ENCODE data around the gene TBC1D16. TPM values are rescaled to one million over a fixed set of nuclear protein-coding genes. Genes with fewer than 3 reads are reported as not detected.

The TBC1D16 gene
- total RNA-seq, 1 experiment from 2014 or later = 85.8 TPM

DNA sequence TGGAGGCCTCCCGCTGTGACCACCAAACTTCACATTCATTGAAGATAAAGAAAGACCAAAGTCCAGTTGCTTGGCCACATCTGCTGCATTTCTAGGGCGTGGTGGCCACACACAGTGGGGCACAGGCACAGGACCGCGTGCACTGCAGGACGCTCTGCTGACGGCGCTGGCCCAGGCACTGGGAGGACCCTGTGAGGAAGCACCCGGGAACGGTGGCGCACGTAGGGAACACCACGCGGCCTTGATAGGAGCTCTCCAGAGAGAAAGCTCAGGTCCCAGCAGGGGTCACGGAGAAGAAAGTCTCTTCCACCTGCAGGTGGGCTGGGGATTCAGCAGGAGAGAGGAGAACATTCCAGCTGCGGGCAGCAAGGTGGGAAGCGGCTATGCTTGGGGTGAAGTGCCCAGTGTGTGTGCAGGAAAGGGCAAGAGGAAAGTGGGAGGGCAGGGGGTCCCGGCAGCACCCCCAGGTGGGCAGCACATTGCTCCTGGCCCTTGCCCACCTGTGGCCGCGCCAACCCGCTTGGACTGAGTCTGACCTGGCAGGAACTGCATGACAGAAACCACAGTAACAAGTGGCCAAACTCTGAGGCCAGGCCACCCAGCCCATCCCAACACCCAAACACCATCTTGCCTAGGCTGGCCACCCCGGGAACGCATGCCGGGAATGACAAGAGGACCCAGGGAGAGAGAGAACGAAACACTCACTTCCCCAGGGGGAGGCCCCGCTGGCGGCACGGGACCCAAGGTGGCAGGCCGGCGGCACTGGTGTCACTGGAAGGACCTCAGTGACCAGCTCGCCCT lies 32.8 kb downstream of the TBC1D16 start:
- H3K56ac ChIP-seq (ENCODE audit: insufficient read length, low read depth, low read length) = no peak overlapping the region
- Mint-ChIP-seq H3K4me1 (peaks cover 11 to 16% of the 10 kb centered on the region in 2 experiments; a peak in 3 of 4 replicates), H3K9me3 (no peaks in the 10 kb centered on the region), H3K36me3 (ENCODE audit: insufficient read depth in 1 of 3, low read depth in 3 of 3) (peaks cover 26 to 42% (median 31%) of the 10 kb centered on the region in 3 experiments), H3K27me3 (ENCODE audit: low read depth) (no peaks in the 10 kb centered on the region), H3K27ac (peak overlapping the region; percentile 60 to 92 (median 68); a peak in 4 of 7 replicates), H3K4me3 (no peak overlapping the region)
- H3K79me1 ChIP-seq (ENCODE audit: insufficient read depth, low read depth, low read length, poor library complexity, severe bottlenecking) = no peaks in the 10 kb centered on the region
- no peak overlapping the region for H2AFZ ChIP-seq (ENCODE audit: low read length)
- TF ChIP-seq, protein P1, sequence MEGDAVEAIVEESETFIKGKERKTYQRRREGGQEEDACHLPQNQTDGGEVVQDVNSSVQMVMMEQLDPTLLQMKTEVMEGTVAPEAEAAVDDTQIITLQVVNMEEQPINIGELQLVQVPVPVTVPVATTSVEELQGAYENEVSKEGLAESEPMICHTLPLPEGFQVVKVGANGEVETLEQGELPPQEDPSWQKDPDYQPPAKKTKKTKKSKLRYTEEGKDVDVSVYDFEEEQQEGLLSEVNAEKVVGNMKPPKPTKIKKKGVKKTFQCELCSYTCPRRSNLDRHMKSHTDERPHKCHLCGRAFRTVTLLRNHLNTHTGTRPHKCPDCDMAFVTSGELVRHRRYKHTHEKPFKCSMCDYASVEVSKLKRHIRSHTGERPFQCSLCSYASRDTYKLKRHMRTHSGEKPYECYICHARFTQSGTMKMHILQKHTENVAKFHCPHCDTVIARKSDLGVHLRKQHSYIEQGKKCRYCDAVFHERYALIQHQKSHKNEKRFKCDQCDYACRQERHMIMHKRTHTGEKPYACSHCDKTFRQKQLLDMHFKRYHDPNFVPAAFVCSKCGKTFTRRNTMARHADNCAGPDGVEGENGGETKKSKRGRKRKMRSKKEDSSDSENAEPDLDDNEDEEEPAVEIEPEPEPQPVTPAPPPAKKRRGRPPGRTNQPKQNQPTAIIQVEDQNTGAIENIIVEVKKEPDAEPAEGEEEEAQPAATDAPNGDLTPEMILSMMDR (conservative IDR thresholded peaks at IDR 0.05) = no peak
- H2BK15ac ChIP-seq (ENCODE audit: low read depth, low read length) = no peak overlapping the region
- H3K4me1 ChIP-seq (ENCODE audit: insufficient read depth, low read length) = no peaks in the 10 kb centered on the region
- peaks cover 1% of the 10 kb centered on the region; the same call in 1 of the 2 replicates for H3K79me2 ChIP-seq (ENCODE audit: insufficient read depth, low read length)
- no peak overlapping the region for H4K8ac ChIP-seq (replicated peaks; ENCODE audit: insufficient read length, low read depth, low read length)
- H3K14ac ChIP-seq (ENCODE audit: insufficient read depth, low read length) = no peak overlapping the region
- H2AK5ac ChIP-seq (ENCODE audit: insufficient read length, low read length) = no peak overlapping the region
- no peak overlapping the region for H2BK5ac ChIP-seq (ENCODE audit: insufficient read length, low read length)
- no peaks in the 10 kb centered on the region for H4K20me1 ChIP-seq (ENCODE audit: control insufficient read depth, insufficient read depth, insufficient read length)
- H3K23me2 ChIP-seq (ENCODE audit: insufficient read length, low read depth, low read length, poor library complexity, severe bottlenecking) = peaks cover 5% of the 10 kb centered on the region
- H3K27ac ChIP-seq (ENCODE audit: insufficient read length, low read depth, low read length) = no peak overlapping the region
- H3K18ac ChIP-seq (ENCODE audit: insufficient read length, low read depth, low read length) = no peak overlapping the region
- H4K91ac ChIP-seq (ENCODE audit: insufficient read length, low read depth, low read length) = no peak overlapping the region
- H4K5ac ChIP-seq (ENCODE audit: insufficient read length, low read depth, low read length) = no peak overlapping the region
- H3K4me2 ChIP-seq (ENCODE audit: insufficient read depth, insufficient read length, low read length) = no peak overlapping the region
- H2BK20ac ChIP-seq (ENCODE audit: low read depth, low read length, poor library complexity, severe bottlenecking) = no peak overlapping the region
- no peak overlapping the region for H2BK120ac ChIP-seq (ENCODE audit: low read depth, low read length, poor library complexity, severe bottlenecking)
- H3K4ac ChIP-seq (ENCODE audit: low read depth, low read length) = no peak overlapping the region
- no peaks in the 10 kb centered on the region for H3K27me3 ChIP-seq (ENCODE audit: insufficient read depth, low read length)
- DNase-seq = no peak
- no peak overlapping the region for H3K9ac ChIP-seq (ENCODE audit: extremely low read depth, insufficient read length, low read length)
- H3K9me3 ChIP-seq (ENCODE audit: control insufficient read depth, low read depth, low read length) = no peaks in the 10 kb centered on the region
- no peak overlapping the region for H3T11ph ChIP-seq (ENCODE audit: low read length)
- WGBS (ENCODE audit: extremely low coverage, insufficient read length, low lambda C conversion rate) = no CpG with 5 or more reads among the region's 30 CpGs
- no peak overlapping the region for H2BK12ac ChIP-seq (ENCODE audit: insufficient read length, low read depth, low read length)
- no peak overlapping the region for H3K23ac ChIP-seq (ENCODE audit: insufficient read length, low read depth, low read length)
